Uterus (tissue), 4 donors: ENCODE data around the gene XRCC4. TPM values are rescaled to one million over a fixed set of nuclear protein-coding genes. Genes with fewer than 3 reads are reported as not detected.

Source experiments
- DNase-seq, 2 donors: peaks; one replicate each; pipeline ENCODE4 v3.0.0-alpha.2; 2019 to 2020
- H3K27ac ChIP-seq, 2 donors: fragments of 200-600 bp; sonication (generic); 1 replicate in 1 of 2; 2 replicates in 1 of 2; pipeline ENCODE4 v1.5.1; 2016 to 2018
- H3K27me3 ChIP-seq, 2 donors: fragments of 200-600 bp; sonication (generic); one replicate each; pipeline ENCODE4 v1.5.1; 2018 to 2019; ENCODE audit warnings: control low read depth in 1 of 2
- H3K36me3 ChIP-seq, 2 donors: fragments of 200-600 bp; sonication (generic); one replicate each; pipeline ENCODE4 v1.5.1; 2019; ENCODE audit warnings: control low read depth in 1 of 2
- H3K4me1 ChIP-seq, 2 donors: fragments of 200-600 bp; sonication (generic); one replicate each; pipeline ENCODE4 v1.5.1; 2018 to 2019; ENCODE audit warnings: control low read depth in 1 of 2
- H3K4me3 ChIP-seq, 2 donors: fragments of 200-600 bp; sonication (generic); 1 replicate in 1 of 2; 2 replicates in 1 of 2; pipeline ENCODE4 v1.5.1; 2018 to 2019; ENCODE audit warnings: mild to moderate bottlenecking in 1 of 2
- H3K9me3 ChIP-seq, 2 donors: fragments of 200-600 bp; sonication (generic); one replicate each; pipeline ENCODE4 v1.5.1; 2019; ENCODE audit warnings: control low read depth in 1 of 2
- POLR2A ChIP-seq, 2 donors: fragments of 450-650 bp; IDR thresholded peaks; one replicate each; pipeline ENCODE4 v1.6.1; 2016; ENCODE audit warnings: antibody characterized with exemption in 2 of 2, mild to moderate bottlenecking in 1 of 2, moderate library complexity in 1 of 2
- intact Hi-C: fragments of 100-400 bp; cut with DNase I; formaldehyde crosslinking; loops from one replicate; pipeline ENCODE4 v1.15.1; 2023; ENCODE audit warnings: low total_unique reads
- total RNA-seq, 4 donors: library from RNA; depleted of rRNA in 3 of 4; stranded (reverse); fragments of >200 nt in 3 of 4; gene quantifications; one replicate each; pipeline versions ENCODE4 v1.1.0 to v1.2.4, GENCODE V29; 2014 to 2023
- TF ChIP-seq, protein P1 (sequence below), 4 experiments: fragments of 200-600 bp in 2 of 4; fragments of 450-650 bp in 2 of 4; sonication (generic) in 2 of 4; IDR thresholded peaks; one replicate each; pipeline ENCODE4 v1.5.1; 2016 to 2019; ENCODE audit warnings: antibody characterized with exemption in 4 of 4, mild to moderate bottlenecking in 2 of 4, moderate library complexity in 1 of 4
- donor health status: DM: yes; HTN: yes; CAD: no.

XRCC4 gene
- total RNA-seq, 4 donors from 2014 or later: 1.3 to 12.2 (median 5.5) TPM; not detected in 1

DNA sequence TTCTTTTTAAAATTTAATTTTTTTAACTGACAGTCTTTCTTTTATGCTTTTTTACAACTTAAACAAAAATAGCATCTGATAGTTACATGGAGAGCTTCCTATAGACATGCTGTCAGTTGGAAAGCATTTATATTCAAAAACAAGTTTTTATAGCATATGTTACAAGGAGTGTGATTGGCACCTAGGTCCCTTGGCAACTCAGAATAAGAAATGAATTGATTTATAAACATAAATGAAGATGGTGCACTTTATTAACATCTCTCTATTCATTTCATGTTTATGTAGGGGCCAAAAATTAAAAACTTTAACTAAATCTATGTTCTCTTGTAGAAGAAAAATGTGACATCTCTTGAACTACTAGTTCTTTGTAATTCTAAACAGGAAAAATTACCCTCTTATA lies 153.2 kb downstream of the XRCC4 start:
- Histone ChIP-seq H3K4me3 (no peak overlapping the region), H3K36me3 (no peaks in the 10 kb centered on the region), H3K4me1 (no peaks in the 10 kb centered on the region), H3K27me3 (no peaks in the 10 kb centered on the region), H3K27ac (no peak overlapping the region), H3K9me3 (no peaks in the 10 kb centered on the region)
- intact Hi-C loops: no loop called here
- no peak for DNase-seq
- TF ChIP-seq POLR2A (IDR thresholded peaks at IDR 0.05): no peak
- TF ChIP-seq, protein P1, sequence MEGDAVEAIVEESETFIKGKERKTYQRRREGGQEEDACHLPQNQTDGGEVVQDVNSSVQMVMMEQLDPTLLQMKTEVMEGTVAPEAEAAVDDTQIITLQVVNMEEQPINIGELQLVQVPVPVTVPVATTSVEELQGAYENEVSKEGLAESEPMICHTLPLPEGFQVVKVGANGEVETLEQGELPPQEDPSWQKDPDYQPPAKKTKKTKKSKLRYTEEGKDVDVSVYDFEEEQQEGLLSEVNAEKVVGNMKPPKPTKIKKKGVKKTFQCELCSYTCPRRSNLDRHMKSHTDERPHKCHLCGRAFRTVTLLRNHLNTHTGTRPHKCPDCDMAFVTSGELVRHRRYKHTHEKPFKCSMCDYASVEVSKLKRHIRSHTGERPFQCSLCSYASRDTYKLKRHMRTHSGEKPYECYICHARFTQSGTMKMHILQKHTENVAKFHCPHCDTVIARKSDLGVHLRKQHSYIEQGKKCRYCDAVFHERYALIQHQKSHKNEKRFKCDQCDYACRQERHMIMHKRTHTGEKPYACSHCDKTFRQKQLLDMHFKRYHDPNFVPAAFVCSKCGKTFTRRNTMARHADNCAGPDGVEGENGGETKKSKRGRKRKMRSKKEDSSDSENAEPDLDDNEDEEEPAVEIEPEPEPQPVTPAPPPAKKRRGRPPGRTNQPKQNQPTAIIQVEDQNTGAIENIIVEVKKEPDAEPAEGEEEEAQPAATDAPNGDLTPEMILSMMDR (IDR thresholded peaks at IDR 0.05): no peak

DNA sequence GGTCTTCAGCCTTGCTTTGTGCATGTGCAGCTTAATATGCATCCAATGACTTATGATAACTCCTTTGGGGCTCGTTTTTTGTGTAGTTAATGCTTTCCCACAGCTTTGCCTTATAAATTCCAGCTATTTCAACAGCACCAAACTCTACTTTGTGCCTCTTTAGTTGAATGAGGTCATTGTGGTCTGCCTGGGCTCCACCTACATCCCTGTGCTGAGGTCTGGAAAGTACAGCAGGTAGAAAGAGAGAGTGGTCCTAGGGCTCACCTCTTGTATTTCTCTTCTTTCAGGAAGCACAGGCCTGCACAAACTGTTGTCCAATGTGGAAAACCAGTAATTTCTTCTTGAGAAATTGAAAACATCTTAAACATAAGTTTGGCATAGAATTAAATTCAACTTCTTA lies 167.2 kb downstream of the XRCC4 start:
- no peaks in the 10 kb centered on the region for H3K9me3 ChIP-seq
- H3K36me3 ChIP-seq: no peaks in the 10 kb centered on the region
- intact Hi-C loops: no loop called here
- no peak for TF ChIP-seq POLR2A (IDR thresholded peaks at IDR 0.05)
- TF ChIP-seq, protein P1 (IDR thresholded peaks at IDR 0.05): no peak
- H3K4me1 ChIP-seq: no peaks in the 10 kb centered on the region
- H3K4me3 ChIP-seq: no peak overlapping the region
- H3K27ac ChIP-seq: no peak overlapping the region
- H3K27me3 ChIP-seq: no peaks in the 10 kb centered on the region
- DNase-seq: no peak

DNA sequence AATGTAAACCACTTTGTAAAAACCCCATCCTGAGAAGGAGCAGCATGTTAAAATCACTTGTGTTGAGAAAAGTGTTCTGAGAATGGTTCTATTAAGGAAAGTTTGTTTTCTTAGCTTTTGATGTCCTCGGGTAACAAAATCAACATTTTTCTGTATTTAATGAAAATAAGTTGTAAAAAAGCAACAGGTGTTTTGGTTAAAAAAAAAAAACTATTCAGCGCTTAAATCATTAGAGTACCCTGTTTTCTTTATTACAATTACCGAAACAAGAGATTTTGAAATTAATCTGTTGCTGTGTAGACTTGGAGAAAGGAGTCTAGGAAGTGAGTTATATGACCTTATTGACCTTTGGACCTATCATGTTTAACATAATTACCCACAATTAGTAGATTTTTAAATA lies 167.7 kb downstream of the XRCC4 start:
- intact Hi-C loops: no loop called here
- Histone ChIP-seq H3K4me3 (no peak overlapping the region), H3K36me3 (no peaks in the 10 kb centered on the region), H3K27ac (no peak overlapping the region), H3K27me3 (no peaks in the 10 kb centered on the region), H3K4me1 (no peaks in the 10 kb centered on the region), H3K9me3 (no peaks in the 10 kb centered on the region)
- no peak for DNase-seq
- TF ChIP-seq, protein P1 (IDR thresholded peaks at IDR 0.05): no peak
- no peak for TF ChIP-seq POLR2A (IDR thresholded peaks at IDR 0.05)

DNA sequence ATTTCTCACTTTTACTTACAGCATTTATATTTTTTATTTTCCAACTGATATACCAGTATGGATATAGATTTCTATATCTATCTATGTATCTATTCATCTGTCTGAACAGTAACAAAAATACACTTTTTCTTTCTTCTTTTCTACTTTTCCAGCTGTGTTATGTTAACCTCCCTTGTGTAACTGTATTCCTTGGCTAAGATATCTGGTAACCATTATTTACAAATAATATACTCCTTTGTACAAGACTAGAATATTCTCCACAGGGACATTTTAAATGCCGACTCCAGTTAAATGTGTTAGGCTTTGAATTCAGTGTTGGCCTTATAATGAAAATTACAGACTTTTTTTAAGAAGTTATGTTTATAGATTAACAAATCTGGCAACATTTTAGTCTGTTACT lies 168.7 kb downstream of the XRCC4 start:
- no peaks in the 10 kb centered on the region for H3K9me3 ChIP-seq

DNA sequence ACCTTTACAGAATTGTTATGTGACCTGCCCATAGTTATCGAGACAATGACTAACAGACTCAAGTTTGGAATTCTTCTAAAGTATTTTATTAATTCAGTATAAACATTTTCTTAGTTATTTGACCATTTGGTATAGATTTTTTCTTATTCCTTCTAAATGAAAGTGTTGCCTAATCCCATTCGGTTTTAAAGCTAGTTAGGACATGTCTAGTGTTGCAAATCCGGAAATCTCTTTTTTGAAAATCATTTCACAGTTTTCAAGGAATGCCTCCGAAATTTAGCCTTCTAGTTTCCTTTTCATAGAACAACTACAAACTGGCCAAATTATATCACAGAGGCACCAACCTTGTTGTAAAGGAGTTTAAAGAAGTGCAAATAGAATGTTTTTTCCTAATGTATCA lies 171.8 kb downstream of the XRCC4 start:
- Histone ChIP-seq H3K9me3 (no peaks in the 10 kb centered on the region), H3K27me3 (no peaks in the 10 kb centered on the region), H3K36me3 (no peaks in the 10 kb centered on the region), H3K4me3 (no peak overlapping the region), H3K27ac (no peak overlapping the region), H3K4me1 (no peaks in the 10 kb centered on the region)
- TF ChIP-seq, protein P1 (IDR thresholded peaks at IDR 0.05): no peak
- TF ChIP-seq POLR2A (IDR thresholded peaks at IDR 0.05): no peak
- DNase-seq: no peak
- intact Hi-C loops: no loop called here

More for the DNA sequence above, 168.7 kb downstream of the XRCC4 start:
- no peaks in the 10 kb centered on the region for H3K27me3 ChIP-seq
- H3K4me3 ChIP-seq: no peak overlapping the region
- H3K36me3 ChIP-seq: no peaks in the 10 kb centered on the region
- no peaks in the 10 kb centered on the region for H3K4me1 ChIP-seq
- TF ChIP-seq POLR2A (IDR thresholded peaks at IDR 0.05): no peak
- TF ChIP-seq, protein P1 (IDR thresholded peaks at IDR 0.05): no peak
- intact Hi-C loops: no loop called here
- no peak for DNase-seq
- no peak overlapping the region for H3K27ac ChIP-seq
